HL-60 (cell line): ENCODE data around the gene R3HCC1L.
A peak's percentile ranks its signal among the peaks of the same experiment; 100 is the strongest.

ENCODE experiments used
- DNase-seq, 2 experiments: peaks; one replicate each; pipeline ENCODE4 v3.0.0-alpha.2; 2010 to 2020; ENCODE audit warnings: low read depth in 1 of 2, low spot score in 1 of 2
- H3K27ac ChIP-seq: fragments of 250-450 bp; sonication (Bioruptor Pico); replicated peaks from 2 replicates; pipeline ENCODE4 v1.5.1; 2020; ENCODE audit warnings: mild to moderate bottlenecking, moderate library complexity
- H3K27me3 ChIP-seq: fragments of 250-450 bp; sonication (Bioruptor Pico); 2 replicates; pipeline ENCODE4 v1.5.1; 2021; ENCODE audit warnings: mild to moderate bottlenecking, moderate library complexity; ENCODE audit not compliant: insufficient read depth, poor library complexity, severe bottlenecking
- H3K4me3 ChIP-seq: replicated peaks from 2 replicates; pipeline ENCODE4 v1.5.1; 2011; ENCODE audit warnings: mild to moderate bottlenecking, control low read depth, low read length; ENCODE audit not compliant: insufficient read depth
- GABPA ChIP-seq: IDR thresholded peaks from 2 replicates; pipeline ENCODE4 v1.6.1; 2012; ENCODE audit warnings: low read depth
- POLR2AphosphoS5 ChIP-seq: IDR thresholded peaks from 2 replicates; pipeline ENCODE4 v1.6.1; 2012; ENCODE audit warnings: low read depth
- SPI1 ChIP-seq: IDR thresholded peaks from 2 replicates; pipeline ENCODE4 v1.6.1; 2012; ENCODE audit warnings: low read depth, mild to moderate bottlenecking, borderline replicate concordance
- TF ChIP-seq, protein P1 (sequence below): IDR thresholded peaks from 2 replicates; pipeline ENCODE4 v1.6.1; 2012; ENCODE audit warnings: low read depth; ENCODE audit not compliant: insufficient replicate concordance
- TF ChIP-seq, protein P2 (sequence below): IDR thresholded peaks from one replicate; pipeline ENCODE4 v1.5.1; 2011; ENCODE audit warnings: low read length, control low read depth, inconsistent platforms; ENCODE audit not compliant: insufficient read depth

R3HCC1L gene

DNA sequence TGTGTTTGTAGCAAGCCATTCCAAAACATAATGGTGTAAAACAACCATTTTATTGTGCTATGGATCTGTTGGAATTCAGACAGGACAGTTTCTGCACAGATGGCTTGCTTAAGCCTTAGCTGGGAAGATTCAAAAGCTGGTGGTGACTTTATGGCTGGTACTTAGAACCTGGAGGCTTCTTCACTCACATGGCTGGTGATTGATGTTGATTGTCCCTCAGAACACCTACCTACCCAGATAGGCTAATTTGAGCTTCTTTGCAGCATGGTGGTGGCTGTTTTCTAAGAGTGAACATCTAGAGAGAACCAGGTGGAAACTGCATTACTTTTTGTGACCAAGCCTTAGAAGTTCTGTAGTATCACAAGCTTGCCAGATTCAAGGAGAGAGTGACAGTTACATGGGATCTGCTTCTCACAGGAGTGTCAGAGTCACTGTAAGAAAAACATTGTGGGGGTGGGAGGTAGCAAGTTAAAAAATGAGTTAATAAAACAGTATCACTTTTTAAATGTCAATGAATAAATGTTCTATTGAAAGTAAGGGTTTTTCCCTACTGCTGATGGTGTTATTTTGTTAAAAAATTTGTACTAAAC, 7.1 kb downstream of the R3HCC1L start:
- DNase-seq, result no peak
- TF ChIP-seq, protein P1, sequence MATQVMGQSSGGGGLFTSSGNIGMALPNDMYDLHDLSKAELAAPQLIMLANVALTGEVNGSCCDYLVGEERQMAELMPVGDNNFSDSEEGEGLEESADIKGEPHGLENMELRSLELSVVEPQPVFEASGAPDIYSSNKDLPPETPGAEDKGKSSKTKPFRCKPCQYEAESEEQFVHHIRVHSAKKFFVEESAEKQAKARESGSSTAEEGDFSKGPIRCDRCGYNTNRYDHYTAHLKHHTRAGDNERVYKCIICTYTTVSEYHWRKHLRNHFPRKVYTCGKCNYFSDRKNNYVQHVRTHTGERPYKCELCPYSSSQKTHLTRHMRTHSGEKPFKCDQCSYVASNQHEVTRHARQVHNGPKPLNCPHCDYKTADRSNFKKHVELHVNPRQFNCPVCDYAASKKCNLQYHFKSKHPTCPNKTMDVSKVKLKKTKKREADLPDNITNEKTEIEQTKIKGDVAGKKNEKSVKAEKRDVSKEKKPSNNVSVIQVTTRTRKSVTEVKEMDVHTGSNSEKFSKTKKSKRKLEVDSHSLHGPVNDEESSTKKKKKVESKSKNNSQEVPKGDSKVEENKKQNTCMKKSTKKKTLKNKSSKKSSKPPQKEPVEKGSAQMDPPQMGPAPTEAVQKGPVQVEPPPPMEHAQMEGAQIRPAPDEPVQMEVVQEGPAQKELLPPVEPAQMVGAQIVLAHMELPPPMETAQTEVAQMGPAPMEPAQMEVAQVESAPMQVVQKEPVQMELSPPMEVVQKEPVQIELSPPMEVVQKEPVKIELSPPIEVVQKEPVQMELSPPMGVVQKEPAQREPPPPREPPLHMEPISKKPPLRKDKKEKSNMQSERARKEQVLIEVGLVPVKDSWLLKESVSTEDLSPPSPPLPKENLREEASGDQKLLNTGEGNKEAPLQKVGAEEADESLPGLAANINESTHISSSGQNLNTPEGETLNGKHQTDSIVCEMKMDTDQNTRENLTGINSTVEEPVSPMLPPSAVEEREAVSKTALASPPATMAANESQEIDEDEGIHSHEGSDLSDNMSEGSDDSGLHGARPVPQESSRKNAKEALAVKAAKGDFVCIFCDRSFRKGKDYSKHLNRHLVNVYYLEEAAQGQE, result no peak
- TF ChIP-seq GABPA, result no peak
- no peak for TF ChIP-seq POLR2AphosphoS5
- TF ChIP-seq, protein P2, sequence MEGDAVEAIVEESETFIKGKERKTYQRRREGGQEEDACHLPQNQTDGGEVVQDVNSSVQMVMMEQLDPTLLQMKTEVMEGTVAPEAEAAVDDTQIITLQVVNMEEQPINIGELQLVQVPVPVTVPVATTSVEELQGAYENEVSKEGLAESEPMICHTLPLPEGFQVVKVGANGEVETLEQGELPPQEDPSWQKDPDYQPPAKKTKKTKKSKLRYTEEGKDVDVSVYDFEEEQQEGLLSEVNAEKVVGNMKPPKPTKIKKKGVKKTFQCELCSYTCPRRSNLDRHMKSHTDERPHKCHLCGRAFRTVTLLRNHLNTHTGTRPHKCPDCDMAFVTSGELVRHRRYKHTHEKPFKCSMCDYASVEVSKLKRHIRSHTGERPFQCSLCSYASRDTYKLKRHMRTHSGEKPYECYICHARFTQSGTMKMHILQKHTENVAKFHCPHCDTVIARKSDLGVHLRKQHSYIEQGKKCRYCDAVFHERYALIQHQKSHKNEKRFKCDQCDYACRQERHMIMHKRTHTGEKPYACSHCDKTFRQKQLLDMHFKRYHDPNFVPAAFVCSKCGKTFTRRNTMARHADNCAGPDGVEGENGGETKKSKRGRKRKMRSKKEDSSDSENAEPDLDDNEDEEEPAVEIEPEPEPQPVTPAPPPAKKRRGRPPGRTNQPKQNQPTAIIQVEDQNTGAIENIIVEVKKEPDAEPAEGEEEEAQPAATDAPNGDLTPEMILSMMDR, result no peak
- TF ChIP-seq SPI1, result no peak
- H3K27me3 ChIP-seq, result no peaks in the 10 kb centered on the region
- 0 out of 2 replicates have a peak overlapping the region, but pooled peaks have one; percentile 17 for H3K27ac ChIP-seq
- H3K4me3 ChIP-seq, result no peak overlapping the region

DNA sequence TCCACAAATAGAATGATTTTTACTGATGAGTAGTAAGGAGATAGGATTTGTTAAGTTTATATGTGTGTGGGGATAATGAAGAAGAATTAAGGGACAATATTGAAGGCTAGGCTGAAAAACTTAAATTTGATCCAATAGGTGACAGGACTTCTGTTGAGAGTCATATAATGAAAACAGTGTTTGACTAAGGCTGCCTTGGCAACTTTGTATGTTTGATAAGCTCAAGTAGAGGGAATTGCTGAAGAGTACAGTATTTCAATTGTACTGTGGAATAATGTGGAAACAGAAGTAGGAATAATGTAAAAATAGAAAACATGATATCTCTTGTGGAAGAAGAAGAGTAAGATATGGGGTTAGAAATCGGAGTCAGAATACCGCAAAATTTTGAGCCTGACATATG, 10.5 kb downstream of the R3HCC1L start:
- no peak overlapping the region for H3K4me3 ChIP-seq

DNA sequence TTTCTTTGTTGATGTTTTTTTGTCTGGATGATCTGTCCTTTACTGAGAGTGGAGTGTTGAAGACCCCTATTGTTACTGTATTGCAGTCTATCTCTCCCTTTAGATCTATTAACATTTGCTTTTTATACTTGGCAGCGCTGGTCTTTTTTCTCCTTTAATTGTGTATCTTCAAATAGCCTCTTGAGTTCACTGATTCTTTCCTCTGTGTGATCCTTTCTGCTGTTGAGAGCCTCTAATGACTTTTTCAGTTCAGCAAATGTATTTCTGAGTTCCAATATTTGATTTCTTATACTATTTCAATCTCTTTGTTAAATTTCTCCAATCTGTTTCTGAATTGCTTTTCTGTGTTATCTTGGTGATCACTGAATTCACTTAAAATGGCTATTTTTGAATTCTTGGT, 15.4 kb downstream of the R3HCC1L start:
- no peak overlapping the region for H3K27ac ChIP-seq
- no peaks in the 10 kb centered on the region for H3K27me3 ChIP-seq
- TF ChIP-seq, protein P2, result no peak
- TF ChIP-seq, protein P1, result no peak
- TF ChIP-seq SPI1 (no peak), GABPA (no peak), POLR2AphosphoS5 (no peak)
- no peak overlapping the region for H3K4me3 ChIP-seq
- no peak for DNase-seq

More for the DNA sequence above, 10.5 kb downstream of the R3HCC1L start:
- Histone ChIP-seq H3K27me3 (no peaks in the 10 kb centered on the region), H3K27ac (no peak overlapping the region)
- TF ChIP-seq, protein P1, result no peak
- TF ChIP-seq POLR2AphosphoS5 (no peak), SPI1 (no peak), GABPA (no peak)
- TF ChIP-seq, protein P2, result no peak
- no peak for DNase-seq
